Right atrium auricular region (tissue), 2 donors: ENCODE results near the gene PRSS53. TPM values are rescaled to one million over a fixed set of nuclear protein-coding genes. Genes with fewer than 3 reads are reported as not detected.

Experiments
- DNase-seq: peaks from one replicate; pipeline ENCODE4 v3.0.0-alpha.2; 2019; ENCODE audit warnings: low spot score
- H3K27ac ChIP-seq, 2 donors: fragments of 200-600 bp; sonication (generic); 1 replicate in 1 of 2; 2 replicates in 1 of 2; pipeline ENCODE4 v1.5.1; 2016 to 2019
- H3K27me3 ChIP-seq, 2 donors: fragments of 200-600 bp; sonication (generic); one replicate each; pipeline versions ENCODE4 v1.5.1 to v1.6.0; 2017 to 2019
- H3K36me3 ChIP-seq: fragments of 200-600 bp; sonication (generic); one replicate; pipeline ENCODE4 v1.5.1; 2016
- H3K4me1 ChIP-seq, 2 donors: fragments of 200-600 bp; sonication (generic); one replicate each; pipeline versions ENCODE4 v1.5.1 to v1.6.0; 2017 to 2019
- H3K4me3 ChIP-seq, 2 donors: fragments of 200-600 bp; sonication (generic); 1 replicate in 1 of 2; 2 replicates in 1 of 2; pipeline ENCODE4 v1.5.1; 2017 to 2019; ENCODE audit warnings: mild to moderate bottlenecking in 1 of 2, moderate library complexity in 1 of 2
- H3K9me3 ChIP-seq, 2 donors: fragments of 200-600 bp; sonication (generic); one replicate each; pipeline ENCODE4 v1.5.1; 2019
- total RNA-seq, 2 donors: library from RNA; depleted of rRNA; stranded (reverse); fragments of >200 nt; gene quantifications; one replicate each; pipeline ENCODE4 v1.1.0, GENCODE V29; 2016
- TF ChIP-seq, protein P1 (sequence below), 2 donors: fragments of 200-600 bp; sonication (generic); IDR thresholded peaks; one replicate each; pipeline ENCODE4 v1.5.1; 2019; ENCODE audit warnings: antibody characterized with exemption in 2 of 2

PRSS53 gene
- total RNA-seq, 2 donors from 2014 or later, result 0.15 to 0.43 TPM

DNA sequence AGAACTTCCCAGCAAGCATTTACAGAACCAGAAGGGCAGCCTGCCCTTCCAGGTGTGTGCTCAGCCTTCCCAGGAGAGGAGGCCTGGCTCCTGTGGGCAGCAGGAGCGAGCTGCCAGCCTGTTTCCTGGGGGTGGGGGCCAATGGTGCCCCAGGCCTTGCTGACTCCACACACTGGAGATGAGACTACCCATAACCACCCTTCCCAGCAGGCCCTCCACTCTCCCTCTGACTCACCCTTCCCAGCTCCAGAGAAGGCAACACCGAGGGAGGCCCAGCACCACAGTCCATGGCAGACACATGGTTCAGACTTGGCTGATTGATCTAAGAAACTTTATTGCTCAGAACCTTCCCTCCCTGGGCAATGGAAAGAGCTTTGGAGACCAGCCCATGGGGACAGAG, 1.8 kb upstream of the PRSS53 start:
- TF ChIP-seq, protein P1, sequence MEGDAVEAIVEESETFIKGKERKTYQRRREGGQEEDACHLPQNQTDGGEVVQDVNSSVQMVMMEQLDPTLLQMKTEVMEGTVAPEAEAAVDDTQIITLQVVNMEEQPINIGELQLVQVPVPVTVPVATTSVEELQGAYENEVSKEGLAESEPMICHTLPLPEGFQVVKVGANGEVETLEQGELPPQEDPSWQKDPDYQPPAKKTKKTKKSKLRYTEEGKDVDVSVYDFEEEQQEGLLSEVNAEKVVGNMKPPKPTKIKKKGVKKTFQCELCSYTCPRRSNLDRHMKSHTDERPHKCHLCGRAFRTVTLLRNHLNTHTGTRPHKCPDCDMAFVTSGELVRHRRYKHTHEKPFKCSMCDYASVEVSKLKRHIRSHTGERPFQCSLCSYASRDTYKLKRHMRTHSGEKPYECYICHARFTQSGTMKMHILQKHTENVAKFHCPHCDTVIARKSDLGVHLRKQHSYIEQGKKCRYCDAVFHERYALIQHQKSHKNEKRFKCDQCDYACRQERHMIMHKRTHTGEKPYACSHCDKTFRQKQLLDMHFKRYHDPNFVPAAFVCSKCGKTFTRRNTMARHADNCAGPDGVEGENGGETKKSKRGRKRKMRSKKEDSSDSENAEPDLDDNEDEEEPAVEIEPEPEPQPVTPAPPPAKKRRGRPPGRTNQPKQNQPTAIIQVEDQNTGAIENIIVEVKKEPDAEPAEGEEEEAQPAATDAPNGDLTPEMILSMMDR (IDR thresholded peaks at IDR 0.05), result no peak
- no peak for DNase-seq
- peaks cover 0 to 23% of the 10 kb centered on the region in 2 donors for H3K4me1 ChIP-seq
- H3K4me3 ChIP-seq, result no peak overlapping the region
- H3K9me3 ChIP-seq, result no peaks in the 10 kb centered on the region
- no peak overlapping the region for H3K27ac ChIP-seq
- H3K27me3 ChIP-seq, result no peaks in the 10 kb centered on the region
- H3K36me3 ChIP-seq, result peaks cover 15% of the 10 kb centered on the region

DNA sequence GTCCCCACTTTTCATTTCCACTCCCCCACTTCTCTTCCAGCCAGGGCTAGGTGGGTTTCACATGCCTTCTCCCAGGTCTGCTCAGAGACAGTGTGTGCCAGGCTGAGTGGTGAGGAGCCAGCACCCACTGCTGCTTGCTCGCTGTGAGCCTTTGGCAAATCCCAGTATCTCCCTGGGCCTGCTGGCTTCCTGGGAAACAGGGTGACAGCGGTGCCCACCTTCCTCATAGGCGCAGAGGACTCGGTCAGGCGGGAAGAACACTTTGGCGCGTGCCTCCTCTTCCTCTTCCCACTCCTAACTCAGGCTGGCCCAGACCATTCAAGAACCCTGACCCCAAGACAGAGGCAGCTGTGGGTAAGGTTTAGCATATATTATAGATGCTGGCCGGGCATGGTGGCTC, 456 bp upstream of the PRSS53 start:
- Histone ChIP-seq H3K4me3 (no peak overlapping the region), H3K9me3 (no peaks in the 10 kb centered on the region), H3K27ac (no peak overlapping the region), H3K27me3 (no peaks in the 10 kb centered on the region), H3K4me1 (peaks cover 0 to 16% of the 10 kb centered on the region in 2 donors), H3K36me3 (peaks cover 16% of the 10 kb centered on the region)
- TF ChIP-seq, protein P1 (IDR thresholded peaks at IDR 0.05), result no peak
- DNase-seq, result no peak

DNA sequence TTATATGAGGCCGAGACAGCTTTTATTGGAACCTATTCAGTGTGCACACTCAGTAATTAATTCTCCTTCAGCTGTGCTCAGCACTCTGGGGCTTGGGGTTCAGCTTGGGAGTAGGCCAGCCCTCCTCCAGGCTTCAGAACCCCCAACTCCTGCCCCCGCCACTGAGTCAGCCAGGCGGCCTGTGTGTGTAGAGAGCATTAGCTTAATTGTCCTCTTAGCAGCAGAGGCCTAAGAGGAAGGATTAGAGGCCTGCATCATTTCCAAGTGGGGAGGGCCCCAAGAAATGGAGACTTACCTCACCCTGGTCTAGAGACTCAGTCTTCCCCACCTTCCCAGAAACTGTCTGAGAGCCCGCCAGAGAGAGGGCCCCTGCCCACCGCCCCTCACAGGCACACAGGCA, 772 bp downstream of the PRSS53 start:
- Histone ChIP-seq H3K27me3 (no peaks in the 10 kb centered on the region), H3K27ac (no peak overlapping the region), H3K9me3 (no peaks in the 10 kb centered on the region), H3K4me3 (no peak overlapping the region), H3K36me3 (peaks cover 28% of the 10 kb centered on the region), H3K4me1 (peaks cover 0 to 4% of the 10 kb centered on the region in 2 donors)
- DNase-seq, result no peak
- TF ChIP-seq, protein P1 (IDR thresholded peaks at IDR 0.05), result no peak

DNA sequence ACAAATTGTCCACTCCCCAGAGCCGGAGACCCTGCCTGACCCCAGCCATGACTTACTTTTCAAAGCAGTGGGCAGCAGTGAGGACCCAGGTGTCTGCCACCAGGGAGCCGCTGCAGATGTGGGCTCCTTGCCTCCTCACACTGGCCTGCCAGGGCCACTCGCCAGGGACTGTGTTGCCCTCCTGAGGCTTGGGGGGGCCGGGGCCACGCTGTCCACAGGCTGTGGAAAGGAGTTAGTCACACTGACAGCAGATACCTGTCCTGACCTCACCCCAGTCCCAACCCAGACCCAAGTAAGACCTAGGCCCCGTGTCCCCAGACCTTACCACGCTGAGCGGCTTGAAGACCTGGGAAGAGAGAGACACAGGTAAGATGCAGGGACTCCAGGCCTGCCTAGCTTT, 1.3 kb downstream of the PRSS53 start:
- peaks cover 33% of the 10 kb centered on the region for H3K36me3 ChIP-seq
- DNase-seq, result no peak
- no peak overlapping the region for H3K27ac ChIP-seq
- H3K4me3 ChIP-seq, result no peak overlapping the region
- TF ChIP-seq, protein P1 (IDR thresholded peaks at IDR 0.05), result no peak
- H3K4me1 ChIP-seq, result no peaks in the 10 kb centered on the region
- no peaks in the 10 kb centered on the region for H3K27me3 ChIP-seq
- H3K9me3 ChIP-seq, result no peaks in the 10 kb centered on the region

DNA sequence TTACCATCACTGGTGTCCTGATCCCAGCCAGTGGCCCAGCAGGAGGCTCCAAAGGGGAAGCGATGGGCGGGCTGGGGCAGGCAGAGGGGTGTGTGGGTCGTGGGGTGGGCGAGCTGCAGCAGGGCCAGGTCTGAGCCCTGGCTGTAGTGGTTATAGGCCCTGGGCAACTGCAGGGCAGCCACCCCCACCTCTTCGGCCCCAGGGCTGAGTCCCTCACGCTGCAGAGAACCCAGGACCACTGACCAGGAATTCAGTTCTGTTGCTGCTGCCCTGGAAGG, 2.2 kb downstream of the PRSS53 start:
- no peaks in the 10 kb centered on the region for H3K27me3 ChIP-seq
- H3K4me1 ChIP-seq, result peaks cover 0 to 5% of the 10 kb centered on the region in 2 donors
- no peak overlapping the region for H3K4me3 ChIP-seq
- H3K27ac ChIP-seq, result no peak overlapping the region
- TF ChIP-seq, protein P1 (IDR thresholded peaks at IDR 0.05), result no peak
- H3K9me3 ChIP-seq, result no peaks in the 10 kb centered on the region
- H3K36me3 ChIP-seq, result peaks cover 37% of the 10 kb centered on the region
- no peak for DNase-seq

DNA sequence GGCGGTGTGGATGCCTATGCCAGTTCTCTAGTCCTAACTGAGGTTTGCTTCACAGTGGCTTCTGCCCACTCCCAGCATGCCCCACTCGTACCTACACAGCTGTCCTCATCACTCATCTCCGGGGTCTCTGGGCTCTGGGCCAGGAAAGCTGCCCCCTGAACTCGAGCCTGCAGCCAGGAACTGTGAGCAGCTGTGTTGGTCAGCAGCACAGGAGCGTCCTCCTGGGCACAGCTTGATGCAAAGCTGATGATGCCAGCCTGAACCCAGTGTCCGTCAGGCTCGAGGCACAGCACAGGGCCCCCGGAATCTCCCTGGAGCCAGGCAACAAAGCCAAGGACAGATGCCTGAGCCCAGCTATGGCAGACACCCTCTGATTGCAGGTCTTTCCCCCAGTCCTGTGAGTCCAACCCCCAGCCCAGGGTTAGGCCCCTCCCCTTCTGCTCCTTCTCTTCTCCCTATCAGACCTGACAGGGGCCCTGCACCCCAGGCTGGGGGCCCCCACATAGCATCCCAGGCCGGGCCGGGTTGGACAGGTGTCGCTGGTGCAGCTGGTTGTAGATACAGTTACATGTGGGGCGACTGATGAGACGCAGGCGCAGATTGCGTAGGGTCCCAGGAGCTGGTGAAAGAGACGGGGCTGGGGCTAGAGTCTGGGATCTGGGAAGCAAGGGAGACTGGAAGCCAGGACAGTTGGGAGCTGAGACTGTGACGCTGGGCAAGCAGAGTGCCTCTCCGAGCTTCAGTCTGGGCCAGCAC, 2.7 kb downstream of the PRSS53 start:
- Histone ChIP-seq H3K36me3 (peaks cover 38% of the 10 kb centered on the region), H3K27me3 (no peaks in the 10 kb centered on the region), H3K4me3 (no peak overlapping the region), H3K4me1 (peaks cover 0 to 7% of the 10 kb centered on the region in 2 donors), H3K27ac (no peak overlapping the region), H3K9me3 (no peaks in the 10 kb centered on the region)
- TF ChIP-seq, protein P1 (IDR thresholded peaks at IDR 0.05), result no peak
- no peak for DNase-seq
